Skin epidermis (tissue), 12 donors: ENCODE data around the gene PRAME.
"Not testable (repeated sequence)": the region's sequence is repeated elsewhere in the genome, so short reads cannot be mapped to it uniquely, and the experiment has no call there.

ENCODE experiments used
- H3K27ac ChIP-seq, 21 experiments: fragments of 200-600 bp; sonication (generic) in 11 of 21; one replicate each; pipeline ENCODE4 v1.5.0; 2020; ENCODE audit warnings: mild to moderate bottlenecking in 3 of 21, inconsistent platforms in 2 of 21, moderate library complexity in 2 of 21
- H3K4me3 ChIP-seq, 7 experiments: fragments of 200-600 bp; sonication (generic) in 2 of 7; one replicate each; pipeline ENCODE4 v1.5.0; 2020; ENCODE audit warnings: inconsistent platforms in 2 of 7, mild to moderate bottlenecking in 2 of 7, moderate library complexity in 1 of 7

Gene PRAME

DNA sequence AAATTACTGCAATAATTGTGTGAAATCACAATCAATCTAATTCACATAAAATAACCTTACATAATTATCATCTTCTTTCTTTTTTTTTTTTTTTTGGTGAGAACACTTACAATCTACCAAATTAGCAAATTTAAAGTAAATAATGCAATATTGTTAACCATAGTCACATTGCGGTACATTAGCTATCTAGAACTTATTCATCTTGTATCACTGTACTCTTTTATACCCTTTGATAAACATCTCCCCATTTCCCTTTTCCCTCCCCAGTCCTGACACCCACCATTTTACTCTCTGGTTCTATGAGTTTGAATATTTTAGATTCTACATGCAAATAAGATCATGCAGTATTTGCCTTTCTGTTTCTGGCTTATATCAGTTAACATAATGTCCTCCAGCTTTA is 24.0 kb upstream of the PRAME start:
- H3K4me3 ChIP-seq: no peak overlapping the region

DNA sequence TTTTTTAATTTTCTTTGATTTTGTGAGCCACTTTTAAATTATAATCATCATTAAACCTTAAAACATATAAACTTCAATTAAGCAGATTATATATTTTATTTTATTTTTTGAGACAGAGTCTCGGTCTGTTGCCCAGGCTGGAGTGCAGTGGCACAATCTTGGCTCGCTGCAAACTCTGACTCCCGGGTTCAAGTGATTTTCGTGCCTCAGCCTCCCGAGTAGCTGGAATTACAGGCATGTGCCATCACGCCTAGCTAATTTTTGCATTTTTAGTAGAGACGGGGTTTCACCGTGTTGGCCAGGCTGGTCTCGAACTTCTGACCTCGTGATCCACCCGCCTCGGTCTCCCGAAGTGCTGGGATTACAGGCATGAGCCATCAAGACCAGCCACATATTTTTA is 22.5 kb upstream of the PRAME start:
- not testable (repeated sequence) for H3K4me3 ChIP-seq, H3K27ac ChIP-seq

More for the DNA sequence above, 24.0 kb upstream of the PRAME start:
- no peak overlapping the region for H3K27ac ChIP-seq

- H3K27ac ChIP-seq: no peak overlapping the region
- no peak overlapping the region for H3K4me3 ChIP-seq
Observed at GRCh38 chr22:22579869-22580604, 21.0 kb upstream of the PRAME start.

DNA sequence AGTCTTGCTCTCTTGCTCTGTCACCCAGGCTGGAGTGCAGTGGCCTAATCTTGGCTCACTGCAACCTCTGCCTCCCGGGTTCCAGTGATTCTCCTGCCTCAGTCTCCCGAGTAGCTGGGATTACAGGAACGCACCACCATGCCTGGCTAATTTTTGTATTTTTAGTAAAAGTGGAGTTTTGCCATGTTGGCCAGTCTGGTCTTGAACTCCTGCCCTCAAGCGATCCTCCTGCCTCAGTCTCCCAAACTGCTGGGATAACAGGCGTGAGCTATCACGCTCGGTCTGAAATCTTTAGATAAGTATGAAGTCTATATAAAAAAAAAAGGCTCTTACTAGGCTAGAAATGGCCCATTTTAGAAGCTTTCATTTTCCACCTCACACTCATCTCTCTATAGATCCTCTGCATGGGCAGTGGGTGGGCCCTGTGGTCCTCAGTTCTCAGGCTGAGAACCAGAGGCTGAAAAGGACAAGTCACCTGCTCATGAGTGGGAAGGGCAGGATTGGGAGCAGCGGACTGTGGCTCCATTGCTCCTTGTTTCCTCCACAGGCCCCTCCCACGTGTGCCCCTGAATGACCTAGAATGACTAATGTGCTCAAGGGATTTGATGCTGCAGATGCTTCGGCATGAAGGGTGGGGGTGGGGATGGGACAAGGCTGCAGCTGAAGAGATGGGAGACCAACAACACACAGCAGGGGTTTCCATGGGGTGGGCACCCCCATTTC is 19.8 kb upstream of the PRAME start:
- no peak overlapping the region for H3K4me3 ChIP-seq
- no peak overlapping the region for H3K27ac ChIP-seq

DNA sequence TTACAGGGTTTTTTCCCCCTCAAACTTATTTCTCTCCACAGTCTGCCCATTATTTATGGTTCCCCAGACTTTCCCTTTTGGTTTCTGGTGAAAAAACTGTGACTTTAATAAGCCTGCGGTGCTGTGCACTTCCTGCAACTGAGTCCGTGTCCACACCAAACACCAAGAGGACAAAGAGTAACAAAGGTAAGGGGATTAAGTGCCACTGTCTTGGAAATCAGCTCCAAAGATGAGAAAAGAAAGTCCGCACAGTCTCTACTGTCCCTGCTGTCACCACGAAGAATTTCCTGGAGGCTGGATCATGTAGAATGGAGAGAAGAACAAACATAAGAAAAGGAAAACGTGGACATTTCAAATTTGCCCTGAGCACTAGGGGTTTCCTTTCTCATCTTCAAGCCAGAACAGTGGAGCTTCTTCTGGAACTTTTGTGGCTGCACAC is 17.9 kb upstream of the PRAME start:
- Histone ChIP-seq H3K4me3 (no peak overlapping the region), H3K27ac (no peak overlapping the region)

DNA sequence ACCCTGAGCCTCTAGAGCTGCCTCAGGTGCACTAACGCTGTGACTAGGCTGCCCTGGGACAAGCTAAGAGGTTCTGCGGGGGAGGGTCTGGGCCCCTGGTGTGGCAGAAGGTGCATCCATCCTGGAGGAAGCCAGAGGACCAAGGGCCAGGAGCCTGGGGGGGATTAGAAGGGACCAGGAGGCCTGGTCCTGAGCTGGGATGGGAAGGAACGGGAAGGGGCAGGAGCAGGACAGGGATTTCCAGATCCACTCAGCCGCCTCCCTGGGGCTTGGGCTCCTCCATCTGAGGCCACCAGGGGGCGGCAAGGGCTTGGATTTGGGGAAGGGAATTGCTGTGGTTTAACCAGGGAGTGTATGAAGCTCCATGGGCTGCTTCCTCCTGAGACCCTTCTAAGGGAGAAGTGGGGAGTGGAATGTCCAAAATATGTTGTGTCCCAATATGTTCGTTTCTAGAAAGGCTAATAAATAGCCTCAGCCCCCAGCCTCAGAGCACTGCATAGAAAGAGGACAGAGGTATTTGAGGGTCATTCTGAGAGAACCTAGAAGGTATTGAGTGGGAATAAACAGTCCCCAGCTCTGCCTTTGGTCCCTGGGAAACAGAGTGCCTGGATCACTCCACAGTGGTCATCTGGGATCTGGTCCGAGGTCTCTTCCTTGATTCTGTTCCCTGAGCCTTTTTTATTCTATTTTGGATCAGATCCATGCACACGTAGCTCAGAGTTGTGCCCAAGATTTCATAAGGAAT is 17.4 kb upstream of the PRAME start:
- H3K4me3 ChIP-seq: no peak overlapping the region
- no peak overlapping the region for H3K27ac ChIP-seq

DNA sequence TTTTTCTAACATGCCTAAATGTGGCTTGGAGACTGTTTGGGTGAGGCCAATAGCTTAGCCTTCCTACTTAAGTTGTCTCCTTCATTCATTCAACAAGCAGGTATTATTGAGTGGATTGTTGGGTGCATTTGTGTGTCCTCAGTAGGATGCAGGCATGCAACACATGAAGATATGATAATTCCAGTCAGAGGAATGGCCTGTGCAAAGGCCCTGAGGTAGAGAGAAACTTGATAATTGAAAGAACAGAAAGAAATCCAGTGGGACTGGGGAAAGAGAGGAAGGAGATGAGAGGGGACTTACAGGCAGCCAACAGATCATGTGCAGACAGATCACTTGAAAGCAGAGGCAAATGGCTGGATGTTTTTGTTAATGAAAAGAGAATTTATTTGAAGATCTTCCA is 15.3 kb upstream of the PRAME start:
- Histone ChIP-seq H3K27ac (no peak overlapping the region), H3K4me3 (no peak overlapping the region)

GRCh38 chr22:22573047-22573889 is 14.2 kb upstream of the PRAME start:
- Histone ChIP-seq H3K27ac (no peak overlapping the region), H3K4me3 (no peak overlapping the region)

GRCh38 chr22:22571862-22572261 is 12.8 kb upstream of the PRAME start:
- Histone ChIP-seq H3K4me3 (no peak overlapping the region), H3K27ac (no peak overlapping the region)

DNA sequence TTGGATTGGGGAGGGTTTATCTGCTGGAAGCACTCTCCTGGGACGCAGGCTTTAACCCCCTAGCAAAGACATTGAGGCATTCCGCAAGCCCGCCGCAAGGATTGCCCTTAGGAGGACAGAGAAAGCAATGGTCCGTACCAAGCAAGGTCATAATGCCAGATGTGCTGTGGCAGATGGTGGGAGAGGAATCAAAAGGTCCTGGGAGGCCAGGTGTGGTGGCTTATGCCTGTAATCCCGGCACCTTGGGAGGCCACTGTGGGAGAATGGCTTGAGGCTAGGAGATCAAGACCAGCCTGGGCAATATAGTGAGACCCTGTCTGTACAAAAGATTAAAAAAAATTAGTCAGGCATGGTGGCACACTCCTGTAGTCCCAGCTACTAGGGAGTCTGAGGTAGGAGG is 12.4 kb upstream of the PRAME start:
- Histone ChIP-seq H3K27ac (no peak overlapping the region), H3K4me3 (no peak overlapping the region)

GRCh38 chr22:22569218-22569617 is 10.2 kb upstream of the PRAME start:
- Histone ChIP-seq H3K27ac (no peak overlapping the region), H3K4me3 (no peak overlapping the region)

DNA sequence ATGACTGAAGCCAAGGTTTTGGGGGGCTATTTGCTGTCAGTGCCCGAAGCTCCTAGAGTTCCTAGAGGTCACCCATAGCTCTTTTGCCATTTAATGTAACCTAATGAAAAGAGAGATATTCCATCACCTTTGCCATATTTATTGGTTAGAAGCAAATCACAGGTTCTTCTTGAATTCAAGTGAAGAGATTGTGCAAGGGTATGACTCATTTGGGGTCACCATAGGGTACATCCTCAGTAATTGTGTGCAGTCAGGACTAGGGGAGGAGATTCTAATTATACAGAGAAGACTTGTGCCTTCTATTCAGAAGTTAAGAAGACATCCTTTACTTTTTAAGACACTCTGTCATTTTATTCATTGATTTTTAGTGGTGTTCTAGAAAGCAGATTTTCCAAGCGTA is 6.9 kb upstream of the PRAME start:
- no peak overlapping the region for H3K4me3 ChIP-seq

GRCh38 chr22:22558071-22558971 is 744 bp downstream of the PRAME start:
- Histone ChIP-seq H3K4me3 (peak overlapping the region in 2 of 7 experiments; percentile 17 to 31), H3K27ac (peak overlapping the region in 1 of 21 experiments; percentile 63)

More for the DNA sequence above, 6.9 kb upstream of the PRAME start:
- no peak overlapping the region for H3K27ac ChIP-seq

GRCh38 chr22:22556995-22557925 is 1.8 kb downstream of the PRAME start:
- Histone ChIP-seq H3K27ac (no peak overlapping the region), H3K4me3 (no peak overlapping the region)

- Histone ChIP-seq H3K27ac (no peak overlapping the region), H3K4me3 (no peak overlapping the region)
Observed at GRCh38 chr22:22556578-22556977, 2.5 kb downstream of the PRAME start.

GRCh38 chr22:22555596-22555995 is 3.5 kb downstream of the PRAME start:
- no peak overlapping the region for H3K4me3 ChIP-seq

GRCh38 chr22:22554587-22555284 is 4.3 kb downstream of the PRAME start:
- Histone ChIP-seq H3K27ac (no peak overlapping the region), H3K4me3 (no peak overlapping the region)

More at GRCh38 chr22:22555596-22555995, 3.5 kb downstream of the PRAME start:
- H3K27ac ChIP-seq: no peak overlapping the region
